ENCODE data around the gene RGS9. TPM values are rescaled to one million over a fixed set of nuclear protein-coding genes. Genes with fewer than 3 reads are reported as not detected.
A peak's percentile ranks its signal among the peaks of the same experiment; 100 is the strongest.

Gene RGS9
- total and polyA plus RNA-seq, 2 donors (not counting 1 experiment from before 2014, with no cell fraction given) = 0.36 to 3.4 TPM

DNA sequence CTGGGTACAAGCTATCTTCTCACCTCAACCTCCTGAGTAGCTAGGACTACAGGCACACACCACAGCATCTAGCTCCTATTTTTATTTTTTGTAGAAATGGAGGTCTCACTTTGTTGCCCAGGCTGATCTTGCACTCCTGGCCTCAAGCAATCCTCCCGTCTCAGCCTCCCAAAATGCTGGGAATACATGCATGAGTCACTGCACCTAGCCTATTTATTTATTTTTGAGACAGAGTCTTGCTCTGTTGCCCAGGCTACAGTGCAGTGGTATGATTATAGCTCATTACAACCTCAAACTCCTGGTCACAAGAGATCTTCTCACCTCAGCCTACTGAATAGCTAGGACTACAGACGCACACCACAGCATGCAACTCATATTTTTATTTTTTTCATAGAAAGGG lies 40.1 kb upstream of the RGS9 start:
- ATAC-seq (ENCODE audit: low read depth) (no peak), DNase-seq (no peak)
- H3K4me1 Mint-ChIP-seq = peaks cover 19% of the 10 kb centered on the region
- H3K27me3 ChIP-seq (replicated peaks in 1 of 4; ENCODE audit: control extremely low read depth in 1 of 4, control insufficient read depth in 3 of 4, insufficient read depth in 4 of 4, low read length in 3 of 4) = no peaks in the 10 kb centered on the region
- H3K9me3 Mint-ChIP-seq (ENCODE audit: insufficient read depth) = no peaks in the 10 kb centered on the region
- H4K20me1 ChIP-seq (ENCODE audit: control insufficient read depth, insufficient read depth, low read length, poor library complexity, severe bottlenecking) = no peaks in the 10 kb centered on the region
- no peak for TF ChIP-seq EZH2 (IDR thresholded peaks at IDR 0.05; ENCODE audit: borderline replicate concordance, insufficient read depth, low read depth, low read length, poor library complexity, severe bottlenecking)
- TF ChIP-seq, protein P1, sequence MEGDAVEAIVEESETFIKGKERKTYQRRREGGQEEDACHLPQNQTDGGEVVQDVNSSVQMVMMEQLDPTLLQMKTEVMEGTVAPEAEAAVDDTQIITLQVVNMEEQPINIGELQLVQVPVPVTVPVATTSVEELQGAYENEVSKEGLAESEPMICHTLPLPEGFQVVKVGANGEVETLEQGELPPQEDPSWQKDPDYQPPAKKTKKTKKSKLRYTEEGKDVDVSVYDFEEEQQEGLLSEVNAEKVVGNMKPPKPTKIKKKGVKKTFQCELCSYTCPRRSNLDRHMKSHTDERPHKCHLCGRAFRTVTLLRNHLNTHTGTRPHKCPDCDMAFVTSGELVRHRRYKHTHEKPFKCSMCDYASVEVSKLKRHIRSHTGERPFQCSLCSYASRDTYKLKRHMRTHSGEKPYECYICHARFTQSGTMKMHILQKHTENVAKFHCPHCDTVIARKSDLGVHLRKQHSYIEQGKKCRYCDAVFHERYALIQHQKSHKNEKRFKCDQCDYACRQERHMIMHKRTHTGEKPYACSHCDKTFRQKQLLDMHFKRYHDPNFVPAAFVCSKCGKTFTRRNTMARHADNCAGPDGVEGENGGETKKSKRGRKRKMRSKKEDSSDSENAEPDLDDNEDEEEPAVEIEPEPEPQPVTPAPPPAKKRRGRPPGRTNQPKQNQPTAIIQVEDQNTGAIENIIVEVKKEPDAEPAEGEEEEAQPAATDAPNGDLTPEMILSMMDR (IDR thresholded peaks at IDR 0.05) = no peak
- no peak overlapping the region for H3K4me3 ChIP-seq (ENCODE audit: control extremely low read depth in 1 of 5, extremely low read depth in 1 of 5, insufficient read depth in 1 of 5, low read depth in 2 of 5, low read length in 4 of 5)
- no peak overlapping the region for H3K27ac ChIP-seq (ENCODE audit: low read length in 2 of 2)
- POLR2A ChIA-PET = no interaction called here
- CTCF ChIA-PET = interaction anchor here (1.5 to 6.5 kb wide), 2 partner anchors 40 to 134 kb away, joined by 4 to 79 read pairs; partner anchors contain the start of gene RGS9
- H3K79me2 ChIP-seq (ENCODE audit: control insufficient read depth, insufficient read depth, low read length) = peaks cover 3% of the 10 kb centered on the region
- intact Hi-C loops (cut with micrococcal nuclease) = no loop called here
- no peak overlapping the region for H3K4me3 Mint-ChIP-seq
- 100% methylated on average over 1 of the region's 2 CpGs for WGBS (ENCODE audit: insufficient coverage)
- H3K9ac ChIP-seq (ENCODE audit: low read length) = no peak overlapping the region
- H3K27me3 Mint-ChIP-seq = no peaks in the 10 kb centered on the region
- H3K4me2 ChIP-seq (replicated peaks; ENCODE audit: low read depth, low read length, poor library complexity, severe bottlenecking) = no peak overlapping the region
- H2AFZ ChIP-seq (ENCODE audit: insufficient read depth, low read depth, low read length, poor library complexity, severe bottlenecking) = no peak overlapping the region
- no peaks in the 10 kb centered on the region for H3K36me3 ChIP-seq (replicated peaks in 1 of 2; ENCODE audit: control extremely low read depth in 1 of 2, control insufficient read depth in 1 of 2, extremely low read depth in 1 of 2, insufficient read depth in 2 of 2, low read length in 1 of 2)
- H3K9me3 ChIP-seq (ENCODE audit: control extremely low read depth in 1 of 3, control insufficient read depth in 2 of 3, insufficient read depth in 1 of 3, low read length in 2 of 3) = no peaks in the 10 kb centered on the region
- H3K27ac Mint-ChIP-seq = no peak overlapping the region
- H3K4me1 ChIP-seq (ENCODE audit: control insufficient read depth in 2 of 2, insufficient read depth in 2 of 2, low read length in 2 of 2) = peaks cover 14 to 20% of the 10 kb centered on the region in 2 donors

DNA sequence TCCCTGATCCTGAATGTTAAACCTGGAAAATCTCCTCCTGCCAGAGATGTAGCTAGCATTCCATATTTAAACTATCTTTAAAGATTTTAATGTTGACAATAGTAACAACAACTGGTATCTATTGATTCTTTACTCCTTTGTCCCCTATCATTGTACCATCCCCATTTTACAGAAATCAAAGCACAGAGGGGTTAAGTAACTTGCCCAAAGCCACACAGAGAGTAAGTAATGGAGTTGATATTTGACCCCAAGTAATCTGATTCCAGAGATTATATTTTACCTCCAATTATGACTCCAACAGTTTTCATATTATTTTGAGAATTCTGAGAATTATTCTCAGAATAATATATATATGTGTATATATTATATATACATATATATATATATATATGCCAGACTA lies 37.7 kb upstream of the RGS9 start:
- Histone ChIP-seq H3K27me3 (replicated peaks in 1 of 4; ENCODE audit: control extremely low read depth in 1 of 4, control insufficient read depth in 3 of 4, insufficient read depth in 4 of 4, low read length in 3 of 4) (no peaks in the 10 kb centered on the region), H4K20me1 (ENCODE audit: control insufficient read depth, insufficient read depth, low read length, poor library complexity, severe bottlenecking) (no peaks in the 10 kb centered on the region), H3K4me1 (ENCODE audit: control insufficient read depth in 2 of 2, insufficient read depth in 2 of 2, low read length in 2 of 2) (peaks cover 14 to 20% of the 10 kb centered on the region in 2 donors), H3K9ac (ENCODE audit: low read length) (no peak overlapping the region), H3K4me3 (ENCODE audit: control extremely low read depth in 1 of 5, extremely low read depth in 1 of 5, insufficient read depth in 1 of 5, low read depth in 2 of 5, low read length in 4 of 5) (no peak overlapping the region), H3K4me2 (replicated peaks; ENCODE audit: low read depth, low read length, poor library complexity, severe bottlenecking) (peak overlapping the region; percentile 84), H3K9me3 (ENCODE audit: control extremely low read depth in 1 of 3, control insufficient read depth in 2 of 3, insufficient read depth in 1 of 3, low read length in 2 of 3) (no peaks in the 10 kb centered on the region), H3K79me2 (ENCODE audit: control insufficient read depth, insufficient read depth, low read length) (peaks cover 3% of the 10 kb centered on the region), H3K36me3 (replicated peaks in 1 of 2; ENCODE audit: control extremely low read depth in 1 of 2, control insufficient read depth in 1 of 2, extremely low read depth in 1 of 2, insufficient read depth in 2 of 2, low read length in 1 of 2) (no peaks in the 10 kb centered on the region), H3K27ac (ENCODE audit: low read length in 2 of 2) (no peak overlapping the region), H2AFZ (ENCODE audit: insufficient read depth, low read depth, low read length, poor library complexity, severe bottlenecking) (no peak overlapping the region)
- H3K27ac Mint-ChIP-seq = no peak overlapping the region
- H3K4me3 Mint-ChIP-seq = no peak overlapping the region
- CTCF ChIA-PET = interaction anchor here (0.7 to 6.5 kb wide), 20 partner anchors 23 to 322 kb away, joined by 3 to 79 read pairs (median 8); partner anchors contain the start of genes GNA13, LRRC37A3 and RGS9
- H3K4me1 Mint-ChIP-seq = peaks cover 19% of the 10 kb centered on the region
- H3K9me3 Mint-ChIP-seq (ENCODE audit: insufficient read depth) = no peaks in the 10 kb centered on the region
- intact Hi-C loops (cut with micrococcal nuclease) = no loop called here
- ATAC-seq (ENCODE audit: low read depth) (no peak), DNase-seq (no peak)
- TF ChIP-seq, protein P1 (IDR thresholded peaks at IDR 0.05) = no peak
- no peak for TF ChIP-seq EZH2 (IDR thresholded peaks at IDR 0.05; ENCODE audit: borderline replicate concordance, insufficient read depth, low read depth, low read length, poor library complexity, severe bottlenecking)
- POLR2A ChIA-PET = interaction anchor here (0.6 to 3.3 kb wide), 9 partner anchors 35 to 180 kb away, joined by 3 to 33 read pairs (median 5); partner anchors contain the start of genes GNA13 and LRRC37A3
- H3K27me3 Mint-ChIP-seq = no peaks in the 10 kb centered on the region
